Heart left ventricle (tissue), 13 donors: ENCODE results near the gene NUFIP2.

Source experiments
- CTCF ChIP-seq, 12 donors: fragments of 200-600 bp; sonication (generic) in 4 of 12; IDR thresholded peaks; one replicate each; pipeline versions ENCODE4 v1.5.0 to v1.8.0; 2018 to 2022; ENCODE audit warnings: antibody characterized with exemption in 12 of 12, mild to moderate bottlenecking in 5 of 12
- POLR2A ChIP-seq, 2 donors: fragments of 450-650 bp; IDR thresholded peaks; one replicate each; pipeline ENCODE4 v1.6.1; 2017; ENCODE audit warnings: antibody characterized with exemption in 2 of 2, mild to moderate bottlenecking in 2 of 2, moderate library complexity in 2 of 2
- donor health status: ischemic (EF 13 %, LVEDD 7.1; RV severe dilation, severe dysfunction).
- donor health status: DM: no; HTN: yes; CAD: no.
- donor health status: DM: no; HTN: no; CAD: no.
- donor health status: ischemic (EF 25% LVEDD 6.9; RV normal size, moderate dysfunction).
- donor health status: ischemic (EF 25% LVEDD 5.7; RV mildly dilated, moderate dysfunction).
- donor health status: ischemic (EF 35%, LVEDD 5.7; RV mildly dilated, moderate dysfunction).
- donor health status: nonischemic (EF 11% LVEDD 7.7; RV severe dilation, severe dysfunction).
- donor health status: DM: yes; HTN: yes; CAD: no.
- donor health status: PGD.
- donor health status: ischemic (EF 29% LVEDD 5.4; RV normal size, mild dysfunction).
- donor health status: nonischemic (EF 23%, LVEDD 6.1; RV moderate dilation, normal function).

- TF ChIP-seq CTCF (IDR thresholded peaks at IDR 0.05), result peak in 3 of 12 donors; percentile 8 to 24 (median 11)
- TF ChIP-seq POLR2A (IDR thresholded peaks at IDR 0.05), result no peak
Measured at GRCh38 chr17:29283496-29283895, 10.5 kb downstream of the NUFIP2 start.
